Measurements from ENCODE around the gene NCKAP5. TPM values are rescaled to one million over a fixed set of nuclear protein-coding genes. Genes with fewer than 3 reads are reported as not detected.

NCKAP5 gene
- total RNA-seq, 1 donor from 2014 or later = 7.4 TPM

GRCh38 chr2:133496501-133497269 is 71.6 kb downstream of the NCKAP5 start:
- no peak for DNase-seq (ENCODE audit: low spot score)
- no peaks in the 10 kb centered on the region for H3K4me1 Mint-ChIP-seq (ENCODE audit: unreplicated experiment)
- no peaks in the 10 kb centered on the region for H3K36me3 Mint-ChIP-seq (ENCODE audit: low read depth, unreplicated experiment)
- H3K9me3 Mint-ChIP-seq (ENCODE audit: unreplicated experiment) = no peaks in the 10 kb centered on the region
- H3K27me3 Mint-ChIP-seq (ENCODE audit: unreplicated experiment) = no peaks in the 10 kb centered on the region
- no peak overlapping the region for H3K27ac Mint-ChIP-seq (ENCODE audit: unreplicated experiment)
- TF ChIP-seq CTCF (IDR thresholded peaks at IDR 0.05; ENCODE audit: unreplicated experiment) = no peak
- no peak overlapping the region for H3K4me3 Mint-ChIP-seq (ENCODE audit: unreplicated experiment)

GRCh38 chr2:133495226-133495625 is 73.0 kb downstream of the NCKAP5 start:
- Mint-ChIP-seq H3K9me3 (ENCODE audit: unreplicated experiment) (no peaks in the 10 kb centered on the region), H3K36me3 (ENCODE audit: low read depth, unreplicated experiment) (no peaks in the 10 kb centered on the region), H3K4me3 (ENCODE audit: unreplicated experiment) (no peak overlapping the region), H3K27ac (ENCODE audit: unreplicated experiment) (no peak overlapping the region), H3K4me1 (ENCODE audit: unreplicated experiment) (peaks cover 3% of the 10 kb centered on the region), H3K27me3 (ENCODE audit: unreplicated experiment) (no peaks in the 10 kb centered on the region)
- no peak for DNase-seq (ENCODE audit: low spot score)
- TF ChIP-seq CTCF (IDR thresholded peaks at IDR 0.05; ENCODE audit: unreplicated experiment) = no peak

- no peaks in the 10 kb centered on the region for H3K9me3 Mint-ChIP-seq (ENCODE audit: unreplicated experiment)
- TF ChIP-seq CTCF (IDR thresholded peaks at IDR 0.05; ENCODE audit: unreplicated experiment) = no peak
- DNase-seq (ENCODE audit: low spot score) = no peak
- no peak overlapping the region for H3K4me3 Mint-ChIP-seq (ENCODE audit: unreplicated experiment)
- no peak overlapping the region for H3K27ac Mint-ChIP-seq (ENCODE audit: unreplicated experiment)
- no peaks in the 10 kb centered on the region for H3K36me3 Mint-ChIP-seq (ENCODE audit: low read depth, unreplicated experiment)
- H3K4me1 Mint-ChIP-seq (ENCODE audit: unreplicated experiment) = peaks cover 3% of the 10 kb centered on the region
- no peaks in the 10 kb centered on the region for H3K27me3 Mint-ChIP-seq (ENCODE audit: unreplicated experiment)
Measured at GRCh38 chr2:133492719-133493380, 75.4 kb downstream of the NCKAP5 start.

GRCh38 chr2:133490411-133490980 is 77.8 kb downstream of the NCKAP5 start:
- Mint-ChIP-seq H3K27me3 (ENCODE audit: unreplicated experiment) (no peaks in the 10 kb centered on the region), H3K4me1 (ENCODE audit: unreplicated experiment) (peaks cover 13% of the 10 kb centered on the region), H3K36me3 (ENCODE audit: low read depth, unreplicated experiment) (no peaks in the 10 kb centered on the region), H3K27ac (ENCODE audit: unreplicated experiment) (no peak overlapping the region), H3K9me3 (ENCODE audit: unreplicated experiment) (no peaks in the 10 kb centered on the region), H3K4me3 (ENCODE audit: unreplicated experiment) (no peak overlapping the region)
- DNase-seq (ENCODE audit: low spot score) = no peak
- no peak for TF ChIP-seq CTCF (IDR thresholded peaks at IDR 0.05; ENCODE audit: unreplicated experiment)
